MM.1S (cell line): Measurements from ENCODE around the gene PCYT2.

Experiments
- DNase-seq: peaks from one replicate; pipeline ENCODE4 v3.0.0-alpha.2; 2015
- H2AFZ ChIP-seq: fragments of 300-600 bp; sonication (generic); 2 replicates; pipeline ENCODE4 v1.6.0; 2016; ENCODE audit warnings: antibody characterized with exemption, low read length
- H3F3A ChIP-seq: fragments of 300-600 bp; sonication (generic); 2 replicates; pipeline ENCODE4 v1.6.1; 2016; ENCODE audit warnings: mild to moderate bottlenecking, antibody characterized with exemption, low read length, moderate library complexity, mixed read lengths; ENCODE audit not compliant: insufficient read depth
- H3K27ac ChIP-seq: fragments of 300-600 bp; sonication (generic); 2 replicates; pipeline ENCODE4 v1.5.1; 2016; ENCODE audit warnings: mild to moderate bottlenecking, low read length
- H3K27me3 ChIP-seq: fragments of 300-600 bp; sonication (generic); replicated peaks from 2 replicates; pipeline ENCODE4 v1.6.0; 2016; ENCODE audit warnings: low read length; ENCODE audit not compliant: insufficient read depth
- H3K36me3 ChIP-seq: fragments of 300-600 bp; sonication (generic); replicated peaks from 2 replicates; pipeline ENCODE4 v1.6.1; 2016; ENCODE audit warnings: mild to moderate bottlenecking, low read length, mixed read lengths; ENCODE audit not compliant: insufficient read depth
- H3K4me1 ChIP-seq: fragments of 300-600 bp; sonication (generic); 2 replicates; pipeline ENCODE4 v1.6.1; 2016; ENCODE audit warnings: low read length, mixed read lengths
- H3K4me2 ChIP-seq: fragments of 300-600 bp; sonication (generic); 2 replicates; pipeline ENCODE4 v1.6.0; 2016; ENCODE audit warnings: low read depth, low read length
- H3K4me3 ChIP-seq: fragments of 300-600 bp; sonication (generic); 2 replicates; pipeline ENCODE4 v1.5.1; 2016; ENCODE audit warnings: low read length, mixed read lengths
- H3K79me2 ChIP-seq: fragments of 300-600 bp; sonication (generic); 2 replicates; pipeline ENCODE4 v1.6.1; 2016; ENCODE audit warnings: mixed run types, low read length, mixed read lengths
- H3K9ac ChIP-seq: fragments of 300-600 bp; sonication (generic); 2 replicates; pipeline ENCODE4 v1.6.1; 2016; ENCODE audit warnings: low read length, mixed read lengths
- H3K9me2 ChIP-seq: fragments of 300-600 bp; sonication (generic); replicated peaks from 2 replicates; pipeline ENCODE4 v1.6.1; 2016; ENCODE audit warnings: mild to moderate bottlenecking, low read length, mixed read lengths; ENCODE audit not compliant: insufficient read depth
- H3K9me3 ChIP-seq: fragments of 300-600 bp; sonication (generic); replicated peaks from 2 replicates; pipeline ENCODE4 v1.6.1; 2016; ENCODE audit warnings: mild to moderate bottlenecking, low read length, mixed read lengths; ENCODE audit not compliant: insufficient read depth
- H4K20me1 ChIP-seq: fragments of 300-600 bp; sonication (generic); 2 replicates; pipeline ENCODE4 v1.6.1; 2016; ENCODE audit warnings: mild to moderate bottlenecking, low read length, moderate library complexity, mixed read lengths; ENCODE audit not compliant: insufficient read depth
- EZH2 ChIP-seq: fragments of 300-600 bp; sonication (generic); optimal IDR thresholded peaks from 2 replicates; pipeline ENCODE3; 2017; ENCODE audit warnings: low read depth, mild to moderate bottlenecking, antibody characterized with exemption, low read length, mixed read lengths
- EZH2phosphoT487 ChIP-seq: fragments of 300-600 bp; sonication (generic); IDR thresholded peaks from 2 replicates; pipeline ENCODE4 v1.6.1; 2018; ENCODE audit warnings: antibody characterized with exemption, low read length
- TF ChIP-seq, protein P1 (sequence below): fragments of 300-600 bp; sonication (generic); IDR thresholded peaks from 2 replicates; pipeline ENCODE4 v1.5.1; 2016; ENCODE audit warnings: antibody characterized with exemption, low read length, mixed read lengths

PCYT2 gene

GRCh38 chr17:81866440-81867169, 44.6 kb downstream of the PCYT2 start:
- no peak for TF ChIP-seq EZH2phosphoT487
- TF ChIP-seq, protein P1, sequence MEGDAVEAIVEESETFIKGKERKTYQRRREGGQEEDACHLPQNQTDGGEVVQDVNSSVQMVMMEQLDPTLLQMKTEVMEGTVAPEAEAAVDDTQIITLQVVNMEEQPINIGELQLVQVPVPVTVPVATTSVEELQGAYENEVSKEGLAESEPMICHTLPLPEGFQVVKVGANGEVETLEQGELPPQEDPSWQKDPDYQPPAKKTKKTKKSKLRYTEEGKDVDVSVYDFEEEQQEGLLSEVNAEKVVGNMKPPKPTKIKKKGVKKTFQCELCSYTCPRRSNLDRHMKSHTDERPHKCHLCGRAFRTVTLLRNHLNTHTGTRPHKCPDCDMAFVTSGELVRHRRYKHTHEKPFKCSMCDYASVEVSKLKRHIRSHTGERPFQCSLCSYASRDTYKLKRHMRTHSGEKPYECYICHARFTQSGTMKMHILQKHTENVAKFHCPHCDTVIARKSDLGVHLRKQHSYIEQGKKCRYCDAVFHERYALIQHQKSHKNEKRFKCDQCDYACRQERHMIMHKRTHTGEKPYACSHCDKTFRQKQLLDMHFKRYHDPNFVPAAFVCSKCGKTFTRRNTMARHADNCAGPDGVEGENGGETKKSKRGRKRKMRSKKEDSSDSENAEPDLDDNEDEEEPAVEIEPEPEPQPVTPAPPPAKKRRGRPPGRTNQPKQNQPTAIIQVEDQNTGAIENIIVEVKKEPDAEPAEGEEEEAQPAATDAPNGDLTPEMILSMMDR = no peak
- no peak for TF ChIP-seq EZH2
- Histone ChIP-seq H3K4me2 (no peak overlapping the region), H3K27me3 (no peaks in the 10 kb centered on the region), H2AFZ (no peak overlapping the region), H4K20me1 (no peaks in the 10 kb centered on the region; the same call in 1 of the 2 replicates), H3K27ac (no peak overlapping the region), H3K4me3 (no peak overlapping the region), H3K36me3 (peaks cover 13% of the 10 kb centered on the region), H3K9me2 (no peaks in the 10 kb centered on the region), H3K79me2 (peaks cover 80% of the 10 kb centered on the region), H3K9me3 (no peaks in the 10 kb centered on the region), H3K4me1 (peaks cover 9% of the 10 kb centered on the region; the same call in 1 of the 2 replicates), H3K9ac (no peak overlapping the region), H3F3A (peaks cover 64% of the 10 kb centered on the region)
- no peak for DNase-seq

GRCh38 chr17:81865733-81866439, 45.3 kb downstream of the PCYT2 start:
- Histone ChIP-seq H3K36me3 (peaks cover 13% of the 10 kb centered on the region), H3K79me2 (peaks cover 78% of the 10 kb centered on the region), H3K4me1 (peaks cover 9% of the 10 kb centered on the region; the same call in 1 of the 2 replicates), H2AFZ (no peak overlapping the region), H3K27ac (no peak overlapping the region), H3F3A (peaks cover 68% of the 10 kb centered on the region), H3K9me2 (no peaks in the 10 kb centered on the region), H3K27me3 (no peaks in the 10 kb centered on the region), H3K9me3 (no peaks in the 10 kb centered on the region), H4K20me1 (no peaks in the 10 kb centered on the region; the same call in 1 of the 2 replicates), H3K9ac (no peak overlapping the region), H3K4me3 (no peak overlapping the region), H3K4me2 (no peak overlapping the region)
- peak; percentile 5 for DNase-seq
- TF ChIP-seq, protein P1 = no peak
- TF ChIP-seq EZH2phosphoT487 (no peak), EZH2 (no peak)

DNA sequence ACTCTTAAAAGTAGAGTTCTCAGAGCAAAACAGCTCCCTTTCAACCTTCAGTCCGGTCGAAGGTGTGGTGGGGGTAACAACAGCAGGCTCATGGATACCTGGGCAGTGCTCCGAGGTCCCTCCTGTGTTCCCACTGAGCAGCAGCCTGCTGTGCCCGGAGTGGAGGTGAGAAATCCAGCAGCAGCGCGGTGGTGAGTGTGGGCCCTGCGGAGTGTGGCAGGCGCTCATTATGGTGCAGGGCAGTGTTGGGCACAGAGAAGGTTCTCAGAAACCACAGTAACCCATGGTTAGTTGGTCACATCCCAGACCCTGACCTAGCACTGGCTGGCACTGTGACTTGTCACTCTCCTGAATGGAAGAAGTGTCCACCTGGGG, 45.9 kb downstream of the PCYT2 start:
- TF ChIP-seq EZH2 = no peak
- TF ChIP-seq EZH2phosphoT487 = no peak
- TF ChIP-seq, protein P1 = no peak
- peaks cover 13% of the 10 kb centered on the region for H3K36me3 ChIP-seq

More for the DNA sequence above, 45.9 kb downstream of the PCYT2 start:
- peaks cover 68% of the 10 kb centered on the region for H3F3A ChIP-seq
- no peak for DNase-seq
- peaks cover 75% of the 10 kb centered on the region for H3K79me2 ChIP-seq
- no peaks in the 10 kb centered on the region for H3K9me3 ChIP-seq
- no peak overlapping the region for H3K27ac ChIP-seq
- H4K20me1 ChIP-seq = no peaks in the 10 kb centered on the region; the same call in 1 of the 2 replicates
- H3K27me3 ChIP-seq = no peaks in the 10 kb centered on the region
- H3K4me2 ChIP-seq = no peak overlapping the region
- no peaks in the 10 kb centered on the region for H3K9me2 ChIP-seq
- H2AFZ ChIP-seq = no peak overlapping the region
- no peak overlapping the region for H3K4me3 ChIP-seq
- peaks cover 9% of the 10 kb centered on the region; the same call in 1 of the 2 replicates for H3K4me1 ChIP-seq
- H3K9ac ChIP-seq = no peak overlapping the region
